ENCODE measurements around the gene DNAJC5G. TPM values are rescaled to one million over a fixed set of nuclear protein-coding genes. Genes with fewer than 3 reads are reported as not detected.

Gene DNAJC5G
- polyA plus RNA-seq, 1 of the 3 experiments (the other 2 are of a cell fraction): 0.18 TPM

DNA sequence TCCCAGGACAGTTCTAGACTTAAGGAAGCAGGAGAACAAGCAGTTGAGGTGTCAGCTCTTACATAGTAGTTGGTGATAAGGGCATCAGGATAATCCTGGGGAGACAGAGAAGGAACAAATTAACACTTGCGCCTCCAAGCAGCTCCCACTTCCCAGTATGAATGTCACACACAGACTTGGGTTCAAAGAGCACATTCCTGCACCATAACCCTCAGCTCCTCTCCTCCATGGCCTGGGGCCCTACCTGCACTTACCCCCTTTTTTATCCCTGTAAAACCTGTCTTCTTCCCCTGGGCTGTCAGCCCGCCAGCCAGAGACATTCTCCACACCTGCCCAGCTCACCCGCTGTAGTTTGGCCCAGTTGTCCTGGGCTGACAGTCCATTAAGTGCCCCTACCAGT, 36.9 kb downstream of the DNAJC5G start:
- H3K9ac ChIP-seq: no peak overlapping the region
- ChIA-PET CTCF (interaction anchor here (1.0 to 5.2 kb wide), 5 partner anchors 8 to 61 kb away, joined by 3 to 43 read pairs (median 8); no protein-coding TSS in a partner anchor), POLR2A (interaction anchor here (1.7 kb wide), 1 partner anchor 44 kb away, joined by 6 read pairs; the partner anchor contains the start of gene GTF3C2)
- no peak overlapping the region for H3K4me2 ChIP-seq
- H3K4me3 ChIP-seq (ENCODE audit: low read depth in 2 of 2, low read length in 1 of 2): no peak overlapping the region
- no peak overlapping the region for H2AFZ ChIP-seq (ENCODE audit: low read depth)
- DNase-seq: no peak
- H3K9me2 ChIP-seq: no peaks in the 10 kb centered on the region
- peaks cover 5 to 19% of the 10 kb centered on the region in 2 experiments for H3K36me3 ChIP-seq (replicated peaks in 1 of 2; ENCODE audit: control insufficient read depth in 1 of 2, insufficient read depth in 2 of 2, low read length in 1 of 2)
- peaks cover 0 to 22% of the 10 kb centered on the region in 2 experiments; a peak in 1 of 4 replicates for H3K4me1 ChIP-seq (ENCODE audit: control insufficient read depth in 1 of 2, insufficient read depth in 2 of 2, low read depth in 1 of 2, low read length in 1 of 2)
- no peak overlapping the region for H3K27ac ChIP-seq (ENCODE audit: low read depth in 2 of 2, low read length in 1 of 2)
- no peaks in the 10 kb centered on the region for H3K79me2 ChIP-seq (ENCODE audit: insufficient read depth)
- TF ChIP-seq TCF12 (IDR thresholded peaks at IDR 0.05): no peak
- no peak for TF ChIP-seq MXI1 (IDR thresholded peaks at IDR 0.05; ENCODE audit: low read depth, low read length)
- TF ChIP-seq, protein P1, sequence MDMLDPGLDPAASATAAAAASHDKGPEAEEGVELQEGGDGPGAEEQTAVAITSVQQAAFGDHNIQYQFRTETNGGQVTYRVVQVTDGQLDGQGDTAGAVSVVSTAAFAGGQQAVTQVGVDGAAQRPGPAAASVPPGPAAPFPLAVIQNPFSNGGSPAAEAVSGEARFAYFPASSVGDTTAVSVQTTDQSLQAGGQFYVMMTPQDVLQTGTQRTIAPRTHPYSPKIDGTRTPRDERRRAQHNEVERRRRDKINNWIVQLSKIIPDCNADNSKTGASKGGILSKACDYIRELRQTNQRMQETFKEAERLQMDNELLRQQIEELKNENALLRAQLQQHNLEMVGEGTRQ (IDR thresholded peaks at IDR 0.05; ENCODE audit: borderline replicate concordance, low read depth, low read length): no peak
- TF ChIP-seq, protein P2, sequence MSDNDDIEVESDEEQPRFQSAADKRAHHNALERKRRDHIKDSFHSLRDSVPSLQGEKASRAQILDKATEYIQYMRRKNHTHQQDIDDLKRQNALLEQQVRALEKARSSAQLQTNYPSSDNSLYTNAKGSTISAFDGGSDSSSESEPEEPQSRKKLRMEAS (IDR thresholded peaks at IDR 0.05; ENCODE audit: low read depth): no peak
- no peak for TF ChIP-seq JUND (IDR thresholded peaks at IDR 0.05)
- no peak for TF ChIP-seq CHD2 (IDR thresholded peaks at IDR 0.05; ENCODE audit: low read length, partially characterized antibody)
- no peak for TF ChIP-seq SMC3 (IDR thresholded peaks at IDR 0.05; ENCODE audit: low read depth, low read length)
- TF ChIP-seq, protein P3, sequence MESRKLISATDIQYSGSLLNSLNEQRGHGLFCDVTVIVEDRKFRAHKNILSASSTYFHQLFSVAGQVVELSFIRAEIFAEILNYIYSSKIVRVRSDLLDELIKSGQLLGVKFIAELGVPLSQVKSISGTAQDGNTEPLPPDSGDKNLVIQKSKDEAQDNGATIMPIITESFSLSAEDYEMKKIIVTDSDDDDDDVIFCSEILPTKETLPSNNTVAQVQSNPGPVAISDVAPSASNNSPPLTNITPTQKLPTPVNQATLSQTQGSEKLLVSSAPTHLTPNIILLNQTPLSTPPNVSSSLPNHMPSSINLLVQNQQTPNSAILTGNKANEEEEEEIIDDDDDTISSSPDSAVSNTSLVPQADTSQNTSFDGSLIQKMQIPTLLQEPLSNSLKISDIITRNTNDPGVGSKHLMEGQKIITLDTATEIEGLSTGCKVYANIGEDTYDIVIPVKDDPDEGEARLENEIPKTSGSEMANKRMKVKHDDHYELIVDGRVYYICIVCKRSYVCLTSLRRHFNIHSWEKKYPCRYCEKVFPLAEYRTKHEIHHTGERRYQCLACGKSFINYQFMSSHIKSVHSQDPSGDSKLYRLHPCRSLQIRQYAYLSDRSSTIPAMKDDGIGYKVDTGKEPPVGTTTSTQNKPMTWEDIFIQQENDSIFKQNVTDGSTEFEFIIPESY (IDR thresholded peaks at IDR 0.05; ENCODE audit: borderline replicate concordance, low read depth): no peak
- WGBS (ENCODE audit: low lambda C conversion rate): 98% methylated on average over 3 of the region's 3 CpGs
- no peaks in the 10 kb centered on the region for H3F3A ChIP-seq (replicated peaks; ENCODE audit: insufficient read depth)
- peaks cover 8% of the 10 kb centered on the region; the same call in 1 of the 2 replicates for H3K27me3 ChIP-seq (ENCODE audit: insufficient read depth)
- H4K20me1 ChIP-seq (ENCODE audit: insufficient read depth): peaks cover 10% of the 10 kb centered on the region; the same call in 1 of the 2 replicates
- H3K9me3 ChIP-seq: no peaks in the 10 kb centered on the region

DNA sequence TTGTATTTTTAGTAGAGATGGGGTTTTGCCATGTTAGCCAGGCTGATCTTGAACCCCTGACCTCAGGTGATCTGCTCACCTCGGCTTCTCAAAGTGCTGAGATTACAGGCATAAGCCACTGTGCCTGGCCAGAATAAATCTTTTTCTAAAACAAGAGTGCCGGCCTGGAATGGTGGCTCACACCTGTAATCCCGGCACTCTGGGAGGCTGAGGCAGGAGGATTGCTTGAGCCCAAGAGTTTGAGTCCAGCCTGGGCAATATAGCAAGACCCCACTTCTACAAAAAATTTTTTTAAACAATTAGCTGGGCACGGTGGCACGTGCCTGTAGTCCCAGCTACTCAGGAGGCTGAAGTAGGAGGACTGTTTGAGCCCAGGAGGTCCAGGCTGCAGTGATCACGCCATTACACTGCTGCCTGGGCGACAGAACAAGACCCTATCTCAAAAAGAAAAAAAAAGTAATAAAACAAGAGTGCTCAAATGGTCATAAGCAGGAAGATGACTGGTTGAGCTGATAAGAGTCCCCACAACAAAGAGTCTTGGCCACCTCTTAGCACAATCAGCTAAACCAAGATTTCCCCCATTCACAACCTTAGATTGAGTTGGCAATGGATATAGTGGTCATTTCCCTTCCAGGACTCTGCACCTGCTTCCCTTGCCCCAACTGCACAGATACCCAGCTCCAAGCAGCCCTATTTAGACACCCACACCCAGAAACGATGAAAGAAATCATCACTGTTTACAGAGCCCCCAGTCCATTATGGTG, 38.8 kb downstream of the DNAJC5G start:
- CTCF ChIA-PET: interaction anchor here (0.6 to 5.2 kb wide), 5 partner anchors 10 to 215 kb away, joined by 3 to 43 read pairs (median 5); no protein-coding TSS in a partner anchor
- WGBS (ENCODE audit: low lambda C conversion rate): 95% methylated on average over 8 of the region's 8 CpGs
- TF ChIP-seq GATA2 (CRISPR knock-in tag; IDR thresholded peaks at IDR 0.05): no peak
- no peak for TF ChIP-seq RXRA (IDR thresholded peaks at IDR 0.05; ENCODE audit: borderline replicate concordance, low read depth)
- no peak for TF ChIP-seq EZH2phosphoT487 (IDR thresholded peaks at IDR 0.05; ENCODE audit: borderline replicate concordance, low read depth)
- TF ChIP-seq FOSL2 (IDR thresholded peaks at IDR 0.05; ENCODE audit: borderline replicate concordance, low read depth): no peak
- no peak for TF ChIP-seq JUND (IDR thresholded peaks at IDR 0.05)
- no peak for TF ChIP-seq GABPA (IDR thresholded peaks at IDR 0.05; ENCODE audit: low read depth)
- TF ChIP-seq, protein P1 (IDR thresholded peaks at IDR 0.05; ENCODE audit: borderline replicate concordance, low read depth, low read length): no peak
- TF ChIP-seq, protein P4, sequence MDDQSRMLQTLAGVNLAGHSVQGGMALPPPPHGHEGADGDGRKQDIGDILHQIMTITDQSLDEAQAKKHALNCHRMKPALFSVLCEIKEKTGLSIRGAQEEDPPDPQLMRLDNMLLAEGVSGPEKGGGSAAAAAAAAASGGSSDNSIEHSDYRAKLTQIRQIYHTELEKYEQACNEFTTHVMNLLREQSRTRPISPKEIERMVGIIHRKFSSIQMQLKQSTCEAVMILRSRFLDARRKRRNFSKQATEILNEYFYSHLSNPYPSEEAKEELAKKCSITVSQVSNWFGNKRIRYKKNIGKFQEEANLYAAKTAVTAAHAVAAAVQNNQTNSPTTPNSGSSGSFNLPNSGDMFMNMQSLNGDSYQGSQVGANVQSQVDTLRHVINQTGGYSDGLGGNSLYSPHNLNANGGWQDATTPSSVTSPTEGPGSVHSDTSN (IDR thresholded peaks at IDR 0.05): no peak
- TF ChIP-seq TEAD4 (IDR thresholded peaks at IDR 0.05; ENCODE audit: borderline replicate concordance, insufficient read depth): no peak
- TF ChIP-seq, protein P5, sequence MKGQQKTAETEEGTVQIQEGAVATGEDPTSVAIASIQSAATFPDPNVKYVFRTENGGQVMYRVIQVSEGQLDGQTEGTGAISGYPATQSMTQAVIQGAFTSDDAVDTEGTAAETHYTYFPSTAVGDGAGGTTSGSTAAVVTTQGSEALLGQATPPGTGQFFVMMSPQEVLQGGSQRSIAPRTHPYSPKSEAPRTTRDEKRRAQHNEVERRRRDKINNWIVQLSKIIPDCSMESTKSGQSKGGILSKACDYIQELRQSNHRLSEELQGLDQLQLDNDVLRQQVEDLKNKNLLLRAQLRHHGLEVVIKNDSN (IDR thresholded peaks at IDR 0.05; ENCODE audit: borderline replicate concordance, low read depth): no peak
- no peak for TF ChIP-seq POLR2AphosphoS5 (IDR thresholded peaks at IDR 0.05; ENCODE audit: low read depth, low read length)
- no peak for TF ChIP-seq RAD21 (IDR thresholded peaks at IDR 0.05; ENCODE audit: low read length)
- TF ChIP-seq MEF2A (IDR thresholded peaks at IDR 0.05; ENCODE audit: borderline replicate concordance, low read depth): no peak

More for the DNA sequence above, 38.8 kb downstream of the DNAJC5G start:
- Histone ChIP-seq H3K79me2 (ENCODE audit: insufficient read depth) (peaks cover 3% of the 10 kb centered on the region; the same call in 1 of the 2 replicates), H3K9me2 (no peaks in the 10 kb centered on the region), H3K27me3 (ENCODE audit: insufficient read depth) (no peaks in the 10 kb centered on the region), H3K4me3 (ENCODE audit: low read depth in 2 of 2, low read length in 1 of 2) (no peak overlapping the region), H3F3A (replicated peaks; ENCODE audit: insufficient read depth) (no peaks in the 10 kb centered on the region), H3K4me1 (ENCODE audit: control insufficient read depth in 1 of 2, insufficient read depth in 2 of 2, low read depth in 1 of 2, low read length in 1 of 2) (peaks cover 0 to 10% of the 10 kb centered on the region in 2 experiments; a peak in 1 of 4 replicates), H3K27ac (ENCODE audit: low read depth in 2 of 2, low read length in 1 of 2) (no peak overlapping the region), H4K20me1 (ENCODE audit: insufficient read depth) (no peaks in the 10 kb centered on the region), H2AFZ (ENCODE audit: low read depth) (no peak overlapping the region), H3K9me3 (no peaks in the 10 kb centered on the region), H3K36me3 (replicated peaks in 1 of 2; ENCODE audit: control insufficient read depth in 1 of 2, insufficient read depth in 2 of 2, low read length in 1 of 2) (peaks cover 5 to 19% of the 10 kb centered on the region in 2 experiments), H3K9ac (no peak overlapping the region), H3K4me2 (no peak overlapping the region)
- DNase-seq: no peak
- POLR2A ChIA-PET: interaction anchor here (1.8 kb wide), 1 partner anchor 9 kb away, joined by 11 read pairs; the partner anchor contains the start of gene MPV17
